Caco-2 (cell line): ENCODE results near the gene USHBP1. TPM values are rescaled to one million over a fixed set of nuclear protein-coding genes. Genes with fewer than 3 reads are reported as not detected.

Experiments
- BruUV-seq: library from RNA; stranded (reverse); fragments of 400-500 nt; replicated peaks from 2 replicates; lab custom pipeline; 2021; lab: Mats Ljungman, UMichigan
- CTCF ChIA-PET: fragments of 300-600 bp; sonication (Branson Sonifier 250); formaldehyde crosslinking; loops from one replicate; lab custom pipeline; 2022; ENCODE audit warnings: antibody characterized with exemption; lab: Charles Lee
- POLR2A ChIA-PET: fragments of 300-600 bp; sonication (Branson Sonifier 250); formaldehyde crosslinking; loops from one replicate; lab custom pipeline; 2022; ENCODE audit warnings: antibody characterized with exemption; lab: Charles Lee
- DNase-seq, 2 experiments: peaks; one replicate each; pipeline versions ENCODE4 v3.0.0 to v3.0.0-alpha.2; 2020 to 2022
- H3K27me3 ChIP-seq: replicated peaks from 2 replicates; pipeline ENCODE4 v1.6.0; 2011; ENCODE audit warnings: low read length; ENCODE audit not compliant: control insufficient read depth, insufficient read depth
- H3K36me3 ChIP-seq: 2 replicates; pipeline ENCODE4 v1.5.1; 2011; ENCODE audit warnings: low read length; ENCODE audit not compliant: control insufficient read depth, insufficient read depth
- H3K4me1 ChIP-seq: fragments of 250-450 bp; sonication (Bioruptor Pico); 2 replicates; pipeline ENCODE4 v1.5.1; 2020; ENCODE audit warnings: mild to moderate bottlenecking
- H3K4me3 ChIP-seq: 2 replicates; pipeline ENCODE4 v1.5.1; 2011; ENCODE audit warnings: low read depth, mild to moderate bottlenecking, control low read depth, low read length
- H3K9me3 ChIP-seq: fragments of 250-450 bp; sonication (Bioruptor Pico); 2 replicates; pipeline ENCODE4 v1.5.1; 2020; ENCODE audit warnings: mild to moderate bottlenecking, moderate library complexity
- H3K27ac Mint-ChIP-seq: one replicate; pipeline ENCODE4 v1.8.0; 2022; ENCODE audit warnings: mixed read lengths; ENCODE audit not compliant: unreplicated experiment
- H3K27me3 Mint-ChIP-seq: one replicate; pipeline ENCODE4 v1.8.0; 2022; ENCODE audit warnings: mixed read lengths; ENCODE audit not compliant: insufficient read depth, unreplicated experiment
- H3K36me3 Mint-ChIP-seq: one replicate; pipeline ENCODE4 v1.8.0; 2022; ENCODE audit warnings: mild to moderate bottlenecking, mixed read lengths; ENCODE audit not compliant: insufficient read depth, unreplicated experiment
- H3K4me1 Mint-ChIP-seq: one replicate; pipeline ENCODE4 v1.8.0; 2022; ENCODE audit warnings: low read depth, mixed read lengths; ENCODE audit not compliant: unreplicated experiment
- H3K4me3 Mint-ChIP-seq: one replicate; pipeline ENCODE4 v1.8.0; 2022; ENCODE audit warnings: mild to moderate bottlenecking, moderate library complexity, mixed read lengths; ENCODE audit not compliant: unreplicated experiment
- H3K9me3 Mint-ChIP-seq: one replicate; pipeline ENCODE4 v1.8.0; 2022; ENCODE audit warnings: mixed read lengths; ENCODE audit not compliant: unreplicated experiment
- CTCF ChIP-seq, 2 experiments: fragments of 200-600 bp in 1 of 2; IDR thresholded peaks; 1 replicate in 1 of 2; 2 replicates in 1 of 2; pipeline versions ENCODE4 v1.5.1 to v1.8.0; 2011 to 2022; ENCODE audit warnings: antibody characterized with exemption in 1 of 2, control low read depth in 1 of 2, inconsistent platforms in 1 of 2, low read depth in 1 of 2, low read length in 1 of 2, mild to moderate bottlenecking in 1 of 2, moderate library complexity in 1 of 2; ENCODE audit not compliant: insufficient read depth in 1 of 2, severe bottlenecking in 1 of 2, unreplicated experiment in 1 of 2
- intact Hi-C: fragments of 100-400 bp; cut with micrococcal nuclease; formaldehyde crosslinking; loops from one replicate; pipeline ENCODE4 v1.10.0; 2022; ENCODE audit not compliant: unreplicated experiment
- total RNA-seq: library from RNA; stranded (reverse); gene quantifications from 2 replicates; pipeline ENCODE4 v1.2.3, GENCODE V29; 2022

Gene USHBP1
- total RNA-seq, 1 experiment from 2014 or later, result not detected

DNA sequence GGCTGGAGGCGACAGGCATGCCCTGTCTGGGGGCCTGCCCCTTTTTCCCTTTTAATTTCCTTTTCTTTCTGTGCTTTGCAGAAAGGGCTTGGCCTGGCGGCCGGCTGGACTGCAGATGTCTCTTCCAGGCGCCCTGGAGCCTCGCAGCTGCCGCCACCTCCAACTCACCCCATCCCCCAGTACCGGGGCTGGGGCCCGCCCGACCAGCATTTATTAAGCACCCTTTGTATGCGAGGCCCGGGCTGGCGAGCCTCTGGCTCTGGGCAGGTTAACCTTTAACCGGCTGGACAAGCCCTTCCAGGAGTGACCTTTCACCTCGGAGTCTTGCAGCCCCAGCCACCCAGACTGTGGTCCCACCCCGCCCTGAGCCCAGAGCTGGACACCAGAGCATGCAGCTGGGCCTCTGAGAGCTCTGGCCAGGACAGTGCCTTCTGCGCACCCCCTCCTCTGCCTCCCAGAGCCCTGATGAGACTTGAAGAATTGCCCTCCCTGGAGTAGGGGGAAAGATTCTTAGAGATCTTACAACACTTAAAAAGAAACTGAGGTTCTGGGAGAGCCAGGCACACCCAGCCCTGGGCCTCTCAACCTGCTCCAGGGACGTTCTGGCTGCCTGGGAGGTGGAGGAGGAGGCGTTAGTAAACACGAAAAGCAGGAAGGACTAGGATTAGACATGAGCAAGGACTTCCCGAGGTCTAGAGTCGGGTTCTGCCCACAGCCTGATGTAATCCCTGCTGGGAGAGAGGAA, 17.7 kb downstream of the USHBP1 start:
- BruUV-seq, result no TSS peak
- DNase-seq, result peak; percentile 91 to 94
- H3K27ac Mint-ChIP-seq, result peak overlapping the region; percentile 92
- POLR2A ChIA-PET, result interaction anchor here (0.6 to 1.9 kb wide), 4 partner anchors 20 to 58 kb away, joined by 3 to 15 read pairs (median 6); partner anchors contain the start of genes BABAM1 and OCEL1
- no peaks in the 10 kb centered on the region for H3K27me3 ChIP-seq
- H3K36me3 ChIP-seq, result no peaks in the 10 kb centered on the region
- peaks cover 49% of the 10 kb centered on the region for H3K4me1 ChIP-seq
- no peaks in the 10 kb centered on the region for H3K9me3 Mint-ChIP-seq
- H3K4me3 ChIP-seq, result peak overlapping the region; percentile 31
- H3K4me3 Mint-ChIP-seq, result peak overlapping the region; percentile 94
- peaks cover 41% of the 10 kb centered on the region for H3K36me3 Mint-ChIP-seq
- intact Hi-C loops, result loop anchor here (1.0 to 5.0 kb wide), 3 partner anchors 14 to 35 kb away; partner anchors contain the start of genes ANKLE1 and OCEL1
- H3K27me3 Mint-ChIP-seq, result no peaks in the 10 kb centered on the region
- CTCF ChIA-PET, result interaction anchor here (0.5 to 1.0 kb wide), 6 partner anchors 8 to 220 kb away, joined by 3 to 4 read pairs (median 3); partner anchors contain the start of genes ANKLE1 and USE1
- no peak for TF ChIP-seq CTCF (IDR thresholded peaks at IDR 0.05; ENCODE audit: insufficient read depth in 1 of 2, low read depth in 1 of 2, low read length in 1 of 2, severe bottlenecking in 1 of 2, unreplicated experiment in 1 of 2)
- peaks cover 23% of the 10 kb centered on the region for H3K4me1 Mint-ChIP-seq
- H3K9me3 ChIP-seq, result no peaks in the 10 kb centered on the region

DNA sequence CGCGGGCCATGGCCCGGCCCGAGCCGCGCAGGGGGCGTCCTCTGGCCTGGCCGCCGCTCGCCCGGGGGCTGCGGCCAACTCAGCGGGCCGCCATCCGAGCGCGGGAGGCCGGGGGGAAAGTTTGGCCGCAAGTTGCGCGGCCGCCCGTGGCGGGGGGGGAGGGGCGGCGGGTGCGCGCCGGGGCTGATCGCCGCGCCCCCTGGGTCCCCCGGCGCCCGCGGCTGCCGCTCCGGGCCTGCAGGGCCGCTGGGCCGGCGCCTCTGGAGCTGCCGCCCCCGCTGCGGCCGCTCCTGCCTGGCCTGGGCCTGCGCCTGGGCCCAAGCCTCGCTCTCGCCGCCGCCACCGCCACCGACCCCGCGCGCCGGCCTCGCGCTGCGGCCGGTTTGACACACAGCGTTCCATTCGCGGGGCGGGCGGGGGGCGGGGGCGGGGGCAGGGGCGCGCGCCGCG, 19.0 kb downstream of the USHBP1 start, which contains the start of gene NR2F6:
Gene NR2F6, minus strand, starts transcription at position 385 of the 450 bp plus-strand sequence. CDS start 699 bp downstream, outside the sequence.
- intact Hi-C loops, result loop anchor here (5.0 kb wide), 1 partner anchor 37 kb away; the partner anchor contains the start of gene ANKLE1
- H3K4me3 ChIP-seq, result peak within 1 kb of the TSS; percentile 78
- H3K27ac Mint-ChIP-seq, result peak within 1 kb of the TSS; percentile 92
- H3K27me3 ChIP-seq, result no peaks in the 10 kb centered on the region
- no peak for TF ChIP-seq CTCF (IDR thresholded peaks at IDR 0.05; ENCODE audit: insufficient read depth in 1 of 2, low read depth in 1 of 2, low read length in 1 of 2, severe bottlenecking in 1 of 2, unreplicated experiment in 1 of 2)
- H3K9me3 Mint-ChIP-seq, result no peaks in the 10 kb centered on the region
- H3K27me3 Mint-ChIP-seq, result no peaks in the 10 kb centered on the region
- H3K4me1 ChIP-seq, result peaks cover 62% of the 10 kb centered on the region
- POLR2A ChIA-PET, result interaction anchor here (1.9 kb wide), 2 partner anchors 19 to 21 kb away, joined by 8 to 15 read pairs; partner anchors contain the start of genes BABAM1 and OCEL1
- BruUV-seq, result no TSS peak
- CTCF ChIA-PET, result interaction anchor here (0.7 kb wide), 1 partner anchor 210 kb away, joined by 4 read pairs; no protein-coding TSS in a partner anchor
- H3K4me3 Mint-ChIP-seq, result peak within 1 kb of the TSS; percentile 94
- H3K36me3 ChIP-seq, result no peaks in the 10 kb centered on the region
- H3K36me3 Mint-ChIP-seq, result peaks cover 54% of the 10 kb centered on the region
- H3K4me1 Mint-ChIP-seq, result peaks cover 29% of the 10 kb centered on the region
- H3K9me3 ChIP-seq, result no peaks in the 10 kb centered on the region
- DNase-seq, result no peak
